Measurements from ENCODE around the gene ULK1. TPM values are rescaled to one million over a fixed set of nuclear protein-coding genes. Genes with fewer than 3 reads are reported as not detected.

ULK1 gene
- total RNA-seq, 1 donor from 2014 or later: 4.9 TPM

DNA sequence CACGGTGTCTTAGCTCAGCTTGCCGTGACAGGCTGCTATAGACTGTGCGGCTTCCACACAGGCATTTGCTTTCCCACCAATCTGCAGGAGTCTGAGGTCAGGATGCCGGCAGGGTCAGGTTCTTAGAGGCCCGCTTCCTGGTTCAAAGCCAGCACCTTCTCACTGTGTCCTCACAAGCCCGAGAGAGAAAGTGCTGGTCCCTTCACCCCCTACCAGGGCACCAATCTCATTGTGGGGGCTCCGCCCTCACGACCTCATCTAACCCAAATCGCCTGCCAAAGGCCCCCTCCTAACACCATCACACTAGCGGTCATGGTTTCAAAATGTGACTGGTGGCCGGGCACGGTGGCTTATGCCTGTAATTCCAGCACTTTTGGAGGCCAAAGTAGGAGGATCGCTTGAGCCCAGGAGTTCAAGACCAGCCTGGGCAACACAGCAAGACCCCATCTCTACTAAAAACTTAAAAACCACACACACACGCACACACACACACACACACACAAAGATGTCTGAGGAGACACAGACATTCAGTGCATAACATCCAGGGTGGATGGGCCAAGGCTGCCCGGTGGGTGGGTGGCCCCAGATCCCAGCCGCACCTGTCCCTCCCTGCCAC is 39.5 kb upstream of the ULK1 start:
- Histone ChIP-seq H3K4me1 (no peaks in the 10 kb centered on the region), H3K27ac (no peak overlapping the region), H3K4me2 (no peak overlapping the region), H3K79me2 (ENCODE audit: low read depth) (no peaks in the 10 kb centered on the region), H3K36me3 (no peaks in the 10 kb centered on the region), H3K9me3 (ENCODE audit: low read depth) (no peaks in the 10 kb centered on the region), H3K27me3 (no peaks in the 10 kb centered on the region), H2AFZ (replicated peaks) (no peak overlapping the region), H4K20me1 (ENCODE audit: low read depth) (no peaks in the 10 kb centered on the region), H3F3A (ENCODE audit: low read depth) (peaks cover 9% of the 10 kb centered on the region), H3K9ac (no peak overlapping the region), H3K4me3 (no peak overlapping the region)
- no peak overlapping the region for H3K27ac Mint-ChIP-seq
- H3K4me3 Mint-ChIP-seq: no peak overlapping the region
- peaks cover 9% of the 10 kb centered on the region for H3K27me3 Mint-ChIP-seq (ENCODE audit: insufficient read depth, low read depth)
- DNase-seq (ENCODE audit: low spot score): no peak
- peaks cover 1% of the 10 kb centered on the region for H3K36me3 Mint-ChIP-seq
- H3K4me1 Mint-ChIP-seq: peaks cover 25% of the 10 kb centered on the region
- no peaks in the 10 kb centered on the region for H3K9me3 Mint-ChIP-seq
- TF ChIP-seq EZH2phosphoT487 (IDR thresholded peaks at IDR 0.05) (no peak), EZH2 (IDR thresholded peaks at IDR 0.05) (no peak)
- TF ChIP-seq, protein P1, sequence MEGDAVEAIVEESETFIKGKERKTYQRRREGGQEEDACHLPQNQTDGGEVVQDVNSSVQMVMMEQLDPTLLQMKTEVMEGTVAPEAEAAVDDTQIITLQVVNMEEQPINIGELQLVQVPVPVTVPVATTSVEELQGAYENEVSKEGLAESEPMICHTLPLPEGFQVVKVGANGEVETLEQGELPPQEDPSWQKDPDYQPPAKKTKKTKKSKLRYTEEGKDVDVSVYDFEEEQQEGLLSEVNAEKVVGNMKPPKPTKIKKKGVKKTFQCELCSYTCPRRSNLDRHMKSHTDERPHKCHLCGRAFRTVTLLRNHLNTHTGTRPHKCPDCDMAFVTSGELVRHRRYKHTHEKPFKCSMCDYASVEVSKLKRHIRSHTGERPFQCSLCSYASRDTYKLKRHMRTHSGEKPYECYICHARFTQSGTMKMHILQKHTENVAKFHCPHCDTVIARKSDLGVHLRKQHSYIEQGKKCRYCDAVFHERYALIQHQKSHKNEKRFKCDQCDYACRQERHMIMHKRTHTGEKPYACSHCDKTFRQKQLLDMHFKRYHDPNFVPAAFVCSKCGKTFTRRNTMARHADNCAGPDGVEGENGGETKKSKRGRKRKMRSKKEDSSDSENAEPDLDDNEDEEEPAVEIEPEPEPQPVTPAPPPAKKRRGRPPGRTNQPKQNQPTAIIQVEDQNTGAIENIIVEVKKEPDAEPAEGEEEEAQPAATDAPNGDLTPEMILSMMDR (IDR thresholded peaks at IDR 0.05): no peak

DNA sequence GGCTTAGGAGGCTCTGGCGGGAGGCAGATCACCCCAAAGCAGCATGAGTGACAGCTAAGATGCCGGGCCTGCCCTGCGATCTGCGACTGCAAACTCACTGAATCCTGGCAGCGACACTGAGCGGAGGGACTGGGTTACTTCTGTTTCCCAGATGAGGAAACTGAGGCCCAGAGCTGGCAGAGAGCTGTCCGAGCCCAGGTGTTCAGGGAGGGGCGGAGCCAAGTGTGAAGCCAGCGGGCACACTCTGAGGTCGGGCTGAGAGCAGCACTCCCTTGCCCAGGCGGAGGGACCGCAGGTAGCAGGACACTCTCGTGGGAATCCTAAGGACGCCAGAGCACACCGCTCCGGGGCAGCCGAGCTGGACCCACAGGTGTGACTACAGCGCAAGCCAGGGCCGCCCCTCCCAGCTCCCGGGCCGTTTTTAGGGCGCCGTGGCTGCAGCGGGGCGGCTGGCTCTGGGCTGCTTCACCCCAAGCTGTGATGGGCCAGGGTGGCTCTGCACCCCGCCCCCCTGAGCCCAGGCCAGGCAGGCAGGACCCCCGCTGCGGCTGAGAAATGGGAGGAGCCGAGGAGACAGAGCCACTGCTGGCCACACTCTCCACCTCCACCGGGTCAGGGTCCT is 38.8 kb upstream of the ULK1 start:
- H3K79me2 ChIP-seq (ENCODE audit: low read depth): no peaks in the 10 kb centered on the region
- H3K27ac ChIP-seq: no peak overlapping the region
- H3K27me3 ChIP-seq: no peaks in the 10 kb centered on the region
- TF ChIP-seq, protein P1 (IDR thresholded peaks at IDR 0.05): no peak
- TF ChIP-seq EZH2 (IDR thresholded peaks at IDR 0.05) (no peak), EZH2phosphoT487 (IDR thresholded peaks at IDR 0.05) (no peak)
- H3K4me2 ChIP-seq: no peak overlapping the region
- Mint-ChIP-seq H3K4me3 (no peak overlapping the region), H3K4me1 (peaks cover 31% of the 10 kb centered on the region), H3K36me3 (peaks cover 1% of the 10 kb centered on the region), H3K27ac (no peak overlapping the region), H3K27me3 (ENCODE audit: insufficient read depth, low read depth) (peaks cover 13% of the 10 kb centered on the region), H3K9me3 (no peaks in the 10 kb centered on the region)
- no peak for DNase-seq (ENCODE audit: low spot score)
- no peaks in the 10 kb centered on the region for H4K20me1 ChIP-seq (ENCODE audit: low read depth)
- H3K9me3 ChIP-seq (ENCODE audit: low read depth): no peaks in the 10 kb centered on the region
- H3K4me3 ChIP-seq: no peak overlapping the region
- peaks cover 4% of the 10 kb centered on the region for H3K4me1 ChIP-seq
- H3F3A ChIP-seq (ENCODE audit: low read depth): peaks cover 15% of the 10 kb centered on the region
- H3K9ac ChIP-seq: no peak overlapping the region
- H2AFZ ChIP-seq (replicated peaks): no peak overlapping the region
- H3K36me3 ChIP-seq: no peaks in the 10 kb centered on the region

DNA sequence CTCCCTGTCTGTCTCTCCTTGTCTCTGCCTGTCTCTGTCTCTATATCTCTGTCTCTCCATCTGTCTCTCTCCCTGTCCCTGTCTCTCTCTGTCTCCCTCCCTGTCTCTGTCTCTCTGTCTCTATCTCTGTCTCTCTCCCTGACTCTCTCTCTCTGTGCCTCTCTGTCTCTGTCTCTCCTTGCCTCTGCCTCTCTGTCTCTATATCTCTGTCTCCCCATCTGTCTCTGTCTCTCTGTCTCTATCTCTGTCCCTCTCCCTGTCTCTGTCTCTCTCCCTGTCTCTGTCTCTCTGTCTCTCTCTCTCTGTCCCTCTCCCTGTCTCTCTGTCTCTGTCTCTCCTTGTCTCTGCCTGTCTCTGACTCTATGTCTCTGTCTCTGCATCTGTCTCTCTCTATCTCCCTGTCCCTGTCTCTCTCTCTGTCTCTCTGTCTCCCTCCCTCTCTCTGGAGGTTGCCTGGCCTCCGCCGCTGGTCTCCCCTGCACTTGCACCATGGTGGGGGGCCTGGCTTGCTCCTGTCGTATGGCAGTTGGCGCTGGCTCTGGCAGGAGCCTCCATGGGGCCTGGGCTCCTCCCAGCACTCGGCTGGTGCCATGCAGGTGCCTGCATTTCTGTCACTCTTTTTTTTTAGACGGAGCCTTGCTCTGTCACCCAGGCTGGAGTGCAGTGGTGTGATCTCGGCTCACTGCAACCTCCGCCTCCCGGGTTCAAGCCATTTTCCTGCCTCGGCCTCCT is 37.9 kb upstream of the ULK1 start:
- Histone ChIP-seq H3K4me2 (no peak overlapping the region), H3K4me3 (no peak overlapping the region), H3F3A (ENCODE audit: low read depth) (peaks cover 18% of the 10 kb centered on the region), H2AFZ (replicated peaks) (no peak overlapping the region), H3K27ac (no peak overlapping the region), H3K4me1 (peaks cover 6% of the 10 kb centered on the region), H4K20me1 (ENCODE audit: low read depth) (no peaks in the 10 kb centered on the region), H3K27me3 (peaks cover 9% of the 10 kb centered on the region), H3K9me3 (ENCODE audit: low read depth) (no peaks in the 10 kb centered on the region), H3K36me3 (no peaks in the 10 kb centered on the region), H3K79me2 (ENCODE audit: low read depth) (no peaks in the 10 kb centered on the region), H3K9ac (no peak overlapping the region)
- Mint-ChIP-seq H3K4me3 (peak overlapping the region; percentile 29), H3K27ac (peak overlapping the region; percentile 7), H3K4me1 (peaks cover 39% of the 10 kb centered on the region), H3K27me3 (ENCODE audit: insufficient read depth, low read depth) (peaks cover 13% of the 10 kb centered on the region), H3K9me3 (no peaks in the 10 kb centered on the region), H3K36me3 (peaks cover 1% of the 10 kb centered on the region)
- TF ChIP-seq, protein P1 (IDR thresholded peaks at IDR 0.05): no peak
- TF ChIP-seq EZH2 (IDR thresholded peaks at IDR 0.05) (no peak), EZH2phosphoT487 (IDR thresholded peaks at IDR 0.05) (no peak)
- no peak for DNase-seq (ENCODE audit: low spot score)
